Measurements from ENCODE around the gene GPR52. TPM values are rescaled to one million over a fixed set of nuclear protein-coding genes. Genes with fewer than 3 reads are reported as not detected.

GPR52 gene
- total and polyA plus RNA-seq, 9 donors: 0.08 to 4.6 (median 1.6) TPM

- Histone ChIP-seq H3K27me3 (no peaks in the 10 kb centered on the region), H3K4me3 (no peak overlapping the region), H3K27ac (no peak overlapping the region), H3K9me3 (no peaks in the 10 kb centered on the region), H3K4me1 (ENCODE audit: insufficient read depth) (peaks cover 2% of the 10 kb centered on the region), H3K36me3 (no peaks in the 10 kb centered on the region)
- WGBS, 3 donors: 61 to 73% (median 66%) methylated on average over 1 of the region's 1 CpG
- no peak for TF ChIP-seq POLR2A (IDR thresholded peaks at IDR 0.05)
- TF ChIP-seq, protein P1, sequence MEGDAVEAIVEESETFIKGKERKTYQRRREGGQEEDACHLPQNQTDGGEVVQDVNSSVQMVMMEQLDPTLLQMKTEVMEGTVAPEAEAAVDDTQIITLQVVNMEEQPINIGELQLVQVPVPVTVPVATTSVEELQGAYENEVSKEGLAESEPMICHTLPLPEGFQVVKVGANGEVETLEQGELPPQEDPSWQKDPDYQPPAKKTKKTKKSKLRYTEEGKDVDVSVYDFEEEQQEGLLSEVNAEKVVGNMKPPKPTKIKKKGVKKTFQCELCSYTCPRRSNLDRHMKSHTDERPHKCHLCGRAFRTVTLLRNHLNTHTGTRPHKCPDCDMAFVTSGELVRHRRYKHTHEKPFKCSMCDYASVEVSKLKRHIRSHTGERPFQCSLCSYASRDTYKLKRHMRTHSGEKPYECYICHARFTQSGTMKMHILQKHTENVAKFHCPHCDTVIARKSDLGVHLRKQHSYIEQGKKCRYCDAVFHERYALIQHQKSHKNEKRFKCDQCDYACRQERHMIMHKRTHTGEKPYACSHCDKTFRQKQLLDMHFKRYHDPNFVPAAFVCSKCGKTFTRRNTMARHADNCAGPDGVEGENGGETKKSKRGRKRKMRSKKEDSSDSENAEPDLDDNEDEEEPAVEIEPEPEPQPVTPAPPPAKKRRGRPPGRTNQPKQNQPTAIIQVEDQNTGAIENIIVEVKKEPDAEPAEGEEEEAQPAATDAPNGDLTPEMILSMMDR (IDR thresholded peaks at IDR 0.05): no peak
- no peak for TF ChIP-seq EP300 (IDR thresholded peaks at IDR 0.05)
- DNase-seq: no peak
- intact Hi-C loops (cut with DNase I): no loop called here
Measured at GRCh38 chr1:174414203-174414602, 33.6 kb upstream of the GPR52 start.

DNA sequence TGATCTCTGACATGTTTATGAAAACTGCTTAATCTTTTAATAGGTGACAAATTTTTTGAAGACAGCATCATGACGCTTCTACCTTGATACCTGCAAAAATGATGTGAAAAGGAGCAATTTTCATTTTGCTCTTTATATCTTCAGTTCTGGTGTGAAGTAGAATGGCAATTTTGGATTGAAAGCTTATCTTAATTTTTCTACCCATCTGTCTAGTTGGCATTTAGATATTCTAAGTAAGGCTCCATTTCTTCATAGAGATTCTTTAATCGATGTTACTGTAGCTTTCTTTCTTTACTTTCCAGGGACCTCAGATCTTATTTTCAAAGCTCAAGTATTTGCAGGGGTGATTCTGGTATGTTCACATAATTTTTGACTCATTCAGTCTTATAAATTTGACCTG, 32.3 kb upstream of the GPR52 start:
- no peak overlapping the region for H3K4me3 ChIP-seq
- H3K36me3 ChIP-seq: no peaks in the 10 kb centered on the region
- H3K9me3 ChIP-seq: no peaks in the 10 kb centered on the region
- no peaks in the 10 kb centered on the region for H3K27me3 ChIP-seq
- intact Hi-C loops (cut with DNase I): no loop called here
- TF ChIP-seq EP300 (IDR thresholded peaks at IDR 0.05) (no peak), POLR2A (IDR thresholded peaks at IDR 0.05) (no peak)
- TF ChIP-seq, protein P1 (IDR thresholded peaks at IDR 0.05): no peak
- WGBS, 3 donors: 96 to 98% (median 96%) methylated on average over 2 of the region's 2 CpGs
- no peak overlapping the region for H3K27ac ChIP-seq
- no peak for DNase-seq
- peaks cover 2% of the 10 kb centered on the region for H3K4me1 ChIP-seq (ENCODE audit: insufficient read depth)

DNA sequence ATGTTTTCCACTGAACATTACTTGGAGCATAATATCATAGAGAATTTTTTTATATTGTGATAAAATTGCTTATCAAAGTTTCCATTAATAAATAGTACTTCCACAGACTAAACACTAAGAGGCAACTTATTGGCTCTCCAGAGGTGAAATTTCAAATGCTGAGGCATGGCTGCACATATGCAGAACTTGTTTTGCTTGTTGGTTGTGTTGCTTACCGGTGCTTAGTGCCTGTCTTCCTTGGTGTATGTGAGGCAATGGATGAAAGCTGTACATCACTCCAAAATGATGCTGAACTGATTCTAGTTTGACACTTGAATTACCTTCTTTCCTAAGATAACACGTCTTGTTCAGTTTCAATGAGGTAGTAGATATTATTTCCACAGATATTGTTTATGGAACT, 29.8 kb upstream of the GPR52 start:
- Histone ChIP-seq H3K27ac (no peak overlapping the region), H3K4me3 (no peak overlapping the region), H3K36me3 (no peaks in the 10 kb centered on the region), H3K4me1 (ENCODE audit: insufficient read depth) (peaks cover 2% of the 10 kb centered on the region), H3K9me3 (no peaks in the 10 kb centered on the region), H3K27me3 (no peaks in the 10 kb centered on the region)
- DNase-seq: no peak
- 50 to 76% (median 64%) methylated on average over 2 of the region's 2 CpGs for WGBS, 3 donors
- intact Hi-C loops (cut with DNase I): no loop called here
- TF ChIP-seq, protein P1 (IDR thresholded peaks at IDR 0.05): no peak
- TF ChIP-seq EP300 (IDR thresholded peaks at IDR 0.05) (no peak), POLR2A (IDR thresholded peaks at IDR 0.05) (no peak)

- H3K4me3 ChIP-seq: no peak overlapping the region
- no peaks in the 10 kb centered on the region for H3K4me1 ChIP-seq (ENCODE audit: insufficient read depth)
- H3K27ac ChIP-seq: no peak overlapping the region
- no peaks in the 10 kb centered on the region for H3K27me3 ChIP-seq
- no peak for TF ChIP-seq POLR2A (IDR thresholded peaks at IDR 0.05)
- TF ChIP-seq, protein P1 (IDR thresholded peaks at IDR 0.05): no peak
- no peak for TF ChIP-seq EP300 (IDR thresholded peaks at IDR 0.05)
- intact Hi-C loops (cut with DNase I): no loop called here
- no peaks in the 10 kb centered on the region for H3K9me3 ChIP-seq
- DNase-seq: no peak
- H3K36me3 ChIP-seq: no peaks in the 10 kb centered on the region
Measured at GRCh38 chr1:174425121-174425520, 22.6 kb upstream of the GPR52 start.

- DNase-seq: no peak
- Histone ChIP-seq H3K4me1 (ENCODE audit: insufficient read depth) (no peaks in the 10 kb centered on the region), H3K36me3 (no peaks in the 10 kb centered on the region), H3K9me3 (no peaks in the 10 kb centered on the region), H3K27me3 (no peaks in the 10 kb centered on the region), H3K27ac (no peak overlapping the region), H3K4me3 (no peak overlapping the region)
- WGBS, 3 donors: 93 to 96% (median 95%) methylated on average over 3 of the region's 3 CpGs
- TF ChIP-seq, protein P1 (IDR thresholded peaks at IDR 0.05): no peak
- intact Hi-C loops (cut with DNase I): no loop called here
Measured at GRCh38 chr1:174426153-174426552, 21.6 kb upstream of the GPR52 start.

All from ovary (tissue), 9 donors.